ENCODE results near the gene KPNA6.

DNA sequence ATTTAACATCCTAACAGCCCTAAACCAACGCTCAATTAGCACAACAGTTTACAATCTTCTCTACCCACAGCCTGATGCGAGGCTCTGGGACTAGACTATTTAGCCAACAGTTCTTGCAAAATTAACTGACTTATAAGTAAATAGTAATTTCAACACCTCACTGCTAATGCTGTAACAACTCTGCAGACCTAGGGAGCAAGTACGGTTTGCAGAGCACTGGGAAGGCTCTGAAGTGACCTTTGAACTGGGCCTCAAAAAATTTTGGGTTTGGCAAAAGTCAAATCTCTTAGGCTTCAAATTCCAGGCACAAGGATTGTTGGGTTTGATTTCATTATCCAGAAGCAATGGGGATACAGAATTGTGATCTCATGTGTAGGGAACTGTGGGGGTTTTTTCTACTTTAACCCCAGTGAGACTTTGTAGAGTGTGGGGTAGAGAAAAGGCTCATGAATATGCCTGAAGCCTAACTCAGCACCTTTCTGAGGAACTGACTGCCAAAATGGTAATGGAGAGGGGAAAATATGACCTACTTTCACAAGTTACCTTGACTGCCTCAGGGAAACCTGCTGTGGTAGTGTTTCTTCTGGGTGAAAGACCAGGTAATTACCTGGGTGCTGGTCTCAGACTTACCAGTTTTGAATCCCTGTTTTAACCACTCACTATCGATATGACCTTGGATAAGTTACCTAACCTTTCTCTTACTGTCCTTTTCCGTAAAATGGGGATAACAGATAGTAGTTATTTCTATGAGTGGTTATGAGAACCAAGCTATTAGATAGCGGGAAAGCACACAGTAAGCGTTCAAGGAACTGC is 70.7 kb downstream of the KPNA6 start:
- TF ChIP-seq TAF1 (IDR thresholded peaks at IDR 0.05; ENCODE audit: borderline replicate concordance, insufficient read depth, low read length) (no peak), REST (IDR thresholded peaks at IDR 0.05; ENCODE audit: insufficient read depth in 1 of 2, low read depth in 2 of 2, low read length in 2 of 2) (no peak), SIN3A (IDR thresholded peaks at IDR 0.05; ENCODE audit: borderline replicate concordance, insufficient read depth, low read length) (no peak), POLR2AphosphoS5 (IDR thresholded peaks at IDR 0.05; ENCODE audit: low read depth, low read length) (no peak), FOXP2 (optimal IDR thresholded peaks at IDR 0.05; ENCODE audit: borderline replicate concordance, extremely low read depth, extremely low read length, insufficient read depth) (no peak)

All from PFSK-1 (cell line).